OCI-LY3 (cell line): ENCODE results near the gene PLEKHA8.

Source experiments
- CTCF ChIP-seq: fragments of 200-600, 300-600 bp; sonication (generic); IDR thresholded peaks from 2 replicates; pipeline ENCODE4 v1.5.1; 2014; ENCODE audit warnings: antibody characterized with exemption, low read length, low read depth
- EZH2phosphoT487 ChIP-seq: fragments of 200-600 bp; shearing (Covaris generic); IDR thresholded peaks from 2 replicates; pipeline ENCODE4 v1.6.1; 2018; ENCODE audit warnings: antibody characterized with exemption, mixed run types, low read depth

GRCh38 chr7:30091491-30091912, 63.3 kb downstream of the PLEKHA8 start:
- TF ChIP-seq CTCF (no peak), EZH2phosphoT487 (no peak)
